GM12878 (cell line): ENCODE measurements around the gene DNAH2. TPM values are rescaled to one million over a fixed set of nuclear protein-coding genes. Genes with fewer than 3 reads are reported as not detected.

ENCODE experiments used
- CREB1 ChIP-seq: IDR thresholded peaks from 2 replicates; pipeline ENCODE4 v1.6.1; 2012; ENCODE audit warnings: low read depth, mild to moderate bottlenecking, inconsistent platforms
- CTCF ChIP-seq, 3 experiments: IDR thresholded peaks in 2 of 3; conservative IDR thresholded peaks in 1 of 3; 2 replicates each; pipeline ENCODE4 v1.5.1; 2011; ENCODE audit warnings: low read depth in 3 of 3, low read length in 3 of 3, mild to moderate bottlenecking in 3 of 3, control low read depth in 2 of 3, moderate library complexity in 2 of 3, inconsistent platforms in 1 of 3, mixed read lengths in 1 of 3; ENCODE audit not compliant: control insufficient read depth in 2 of 3, insufficient read depth in 1 of 3; ENCODE audit errors: extremely low read depth in 1 of 3
- ELK1 ChIP-seq: IDR thresholded peaks from 2 replicates; pipeline ENCODE4 v1.6.1; 2012; ENCODE audit warnings: low read depth, low read length, improper control_type of control experiment
- ETV6 ChIP-seq, 2 experiments: fragments of 450-650 bp in 1 of 2; IDR thresholded peaks in 1 of 2; conservative IDR thresholded peaks in 1 of 2; 2 replicates each; pipeline ENCODE4 v1.6.1; 2014; ENCODE audit warnings: antibody characterized with exemption in 1 of 2, borderline replicate concordance in 1 of 2, low read depth in 1 of 2, mild to moderate bottlenecking in 1 of 2, moderate library complexity in 1 of 2
- EZH2 ChIP-seq: IDR thresholded peaks from 2 replicates; pipeline ENCODE4 v1.6.1; 2012; ENCODE audit warnings: low read depth, mild to moderate bottlenecking, control low read depth, inconsistent platforms, low read length, borderline replicate concordance; ENCODE audit not compliant: control insufficient read depth
- FOXM1 ChIP-seq: IDR thresholded peaks from 2 replicates; pipeline ENCODE4 v1.6.1; 2012; ENCODE audit warnings: low read depth, mild to moderate bottlenecking, inconsistent platforms, low read length, moderate library complexity
- GABPA ChIP-seq: IDR thresholded peaks from 2 replicates; pipeline ENCODE4 v1.6.1; 2014; ENCODE audit warnings: antibody characterized with exemption, low read depth, mild to moderate bottlenecking, inconsistent platforms
- KAT2A ChIP-seq: conservative IDR thresholded peaks from 2 replicates; pipeline ENCODE4 v1.6.1; 2011; ENCODE audit warnings: low read depth, low read length; ENCODE audit not compliant: control insufficient read depth
- MXI1 ChIP-seq: fragments of 150-350 bp; IDR thresholded peaks from 2 replicates; pipeline ENCODE4 v1.6.1; 2011; ENCODE audit warnings: low read depth, mild to moderate bottlenecking, inconsistent platforms, low read length, improper control_type of control experiment
- NFXL1 ChIP-seq: fragments of 450-650 bp; IDR thresholded peaks from 2 replicates; pipeline ENCODE4 v1.6.1; 2017; ENCODE audit warnings: antibody characterized with exemption, mild to moderate bottlenecking, borderline replicate concordance
- POLR2AphosphoS5 ChIP-seq: IDR thresholded peaks from 2 replicates; pipeline ENCODE4 v1.6.1; 2011; ENCODE audit warnings: mild to moderate bottlenecking, low read length, inconsistent platforms
- RELA ChIP-seq: fragments of 450-650 bp; IDR thresholded peaks from 2 replicates; pipeline ENCODE4 v1.8.0; 2014; ENCODE audit warnings: borderline replicate concordance; ENCODE audit not compliant: partially characterized antibody
- RFX5 ChIP-seq: IDR thresholded peaks from 2 replicates; pipeline ENCODE4 v1.6.1; 2011; ENCODE audit warnings: low read depth, low read length, improper control_type of control experiment
- SUPT20H ChIP-seq: IDR thresholded peaks from 2 replicates; pipeline ENCODE4 v1.6.1; 2011; ENCODE audit warnings: low read depth, mild to moderate bottlenecking, low read length, moderate library complexity, borderline replicate concordance; ENCODE audit not compliant: control insufficient read depth
- TCF3 ChIP-seq: IDR thresholded peaks from 2 replicates; pipeline ENCODE4 v1.6.1; 2012; ENCODE audit warnings: low read depth, mild to moderate bottlenecking, low read length, borderline replicate concordance; ENCODE audit not compliant: insufficient read depth
- polyA plus RNA-seq, 11 experiments: library from polyadenylated mRNA; depleted of rRNA in 4 of 11; unstranded in 6 of 11; stranded (reverse) in 5 of 11; fragments of >200 nt; fragmentation: Nextera tagmentation in 4 of 11; fragmentation: Illumina TruSeq in 1 of 11; extraction: Ambion mirVana in 4 of 11; extraction: Trizol in 1 of 11; gene quantifications; 1 replicate in 1 of 11; 2 replicates in 10 of 11; pipeline versions ENCODE4 v1.2.1 to v1.2.3, GENCODE V29; 2011 to 2016; ENCODE audit warnings: inconsistent platforms in 2 of 11, missing spikeins in 2 of 11, low read depth in 1 of 11
- total RNA-seq, 4 experiments: library from RNA; depleted of rRNA in 3 of 4; stranded (reverse); fragments of >200 nt in 3 of 4; fragmentation: Illumina TruSeq in 1 of 4; extraction: Trizol in 1 of 4; gene quantifications; 2 replicates each; pipeline versions ENCODE4 v1.2.1 to v1.2.3, GENCODE V29; 2013 to 2021
- TF ChIP-seq, protein P1 (sequence below): IDR thresholded peaks from 2 replicates; pipeline ENCODE4 v1.6.1; 2011; ENCODE audit warnings: low read depth, low read length, improper control_type of control experiment, borderline replicate concordance
- TF ChIP-seq, protein P2 (sequence below): fragments of 450-650 bp; conservative IDR thresholded peaks from 2 replicates; pipeline ENCODE4 v1.6.1; 2017; ENCODE audit warnings: mild to moderate bottlenecking, moderate library complexity
- TF ChIP-seq, protein P3 (sequence below): fragments of 450-650 bp; IDR thresholded peaks from 2 replicates; pipeline ENCODE4 v1.6.1; 2017; ENCODE audit warnings: antibody characterized with exemption, mild to moderate bottlenecking, moderate library complexity

The DNAH2 gene
- total and polyA plus RNA-seq, 10 of the 15 experiments (the other 5 are each of a cell fraction or from before 2014, with no cell fraction given): not detected

- TF ChIP-seq ELK1 (no peak), CTCF (IDR thresholded peaks at IDR 0.05 in 2 of 3, conservative IDR thresholded peaks at IDR 0.05 in 1 of 3; ENCODE audit: control insufficient read depth in 2 of 3, extremely low read depth in 1 of 3, insufficient read depth in 1 of 3, low read depth in 3 of 3, low read length in 3 of 3) (no peak), FOXM1 (no peak), CREB1 (no peak), POLR2AphosphoS5 (no peak), RELA (peak; percentile 97), TCF3 (peak; percentile 75; the same call in 1 of the 2 replicates), RFX5 (no peak), GABPA (no peak), SUPT20H (no peak), NFXL1 (no peak), KAT2A (no peak), ETV6 (conservative IDR thresholded peaks at IDR 0.05 in 1 of 2, IDR thresholded peaks at IDR 0.05 in 1 of 2; ENCODE audit: borderline replicate concordance in 1 of 2, low read depth in 1 of 2) (peak in 1 of 2 experiments; percentile 38; a peak in 1 of 4 replicates), MXI1 (peak; percentile 97), EZH2 (no peak)
- TF ChIP-seq, protein P1, sequence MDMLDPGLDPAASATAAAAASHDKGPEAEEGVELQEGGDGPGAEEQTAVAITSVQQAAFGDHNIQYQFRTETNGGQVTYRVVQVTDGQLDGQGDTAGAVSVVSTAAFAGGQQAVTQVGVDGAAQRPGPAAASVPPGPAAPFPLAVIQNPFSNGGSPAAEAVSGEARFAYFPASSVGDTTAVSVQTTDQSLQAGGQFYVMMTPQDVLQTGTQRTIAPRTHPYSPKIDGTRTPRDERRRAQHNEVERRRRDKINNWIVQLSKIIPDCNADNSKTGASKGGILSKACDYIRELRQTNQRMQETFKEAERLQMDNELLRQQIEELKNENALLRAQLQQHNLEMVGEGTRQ: peak; percentile 55
- TF ChIP-seq, protein P2, sequence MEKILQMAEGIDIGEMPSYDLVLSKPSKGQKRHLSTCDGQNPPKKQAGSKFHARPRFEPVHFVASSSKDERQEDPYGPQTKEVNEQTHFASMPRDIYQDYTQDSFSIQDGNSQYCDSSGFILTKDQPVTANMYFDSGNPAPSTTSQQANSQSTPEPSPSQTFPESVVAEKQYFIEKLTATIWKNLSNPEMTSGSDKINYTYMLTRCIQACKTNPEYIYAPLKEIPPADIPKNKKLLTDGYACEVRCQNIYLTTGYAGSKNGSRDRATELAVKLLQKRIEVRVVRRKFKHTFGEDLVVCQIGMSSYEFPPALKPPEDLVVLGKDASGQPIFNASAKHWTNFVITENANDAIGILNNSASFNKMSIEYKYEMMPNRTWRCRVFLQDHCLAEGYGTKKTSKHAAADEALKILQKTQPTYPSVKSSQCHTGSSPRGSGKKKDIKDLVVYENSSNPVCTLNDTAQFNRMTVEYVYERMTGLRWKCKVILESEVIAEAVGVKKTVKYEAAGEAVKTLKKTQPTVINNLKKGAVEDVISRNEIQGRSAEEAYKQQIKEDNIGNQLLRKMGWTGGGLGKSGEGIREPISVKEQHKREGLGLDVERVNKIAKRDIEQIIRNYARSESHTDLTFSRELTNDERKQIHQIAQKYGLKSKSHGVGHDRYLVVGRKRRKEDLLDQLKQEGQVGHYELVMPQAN: peak; percentile 93
- TF ChIP-seq, protein P3, sequence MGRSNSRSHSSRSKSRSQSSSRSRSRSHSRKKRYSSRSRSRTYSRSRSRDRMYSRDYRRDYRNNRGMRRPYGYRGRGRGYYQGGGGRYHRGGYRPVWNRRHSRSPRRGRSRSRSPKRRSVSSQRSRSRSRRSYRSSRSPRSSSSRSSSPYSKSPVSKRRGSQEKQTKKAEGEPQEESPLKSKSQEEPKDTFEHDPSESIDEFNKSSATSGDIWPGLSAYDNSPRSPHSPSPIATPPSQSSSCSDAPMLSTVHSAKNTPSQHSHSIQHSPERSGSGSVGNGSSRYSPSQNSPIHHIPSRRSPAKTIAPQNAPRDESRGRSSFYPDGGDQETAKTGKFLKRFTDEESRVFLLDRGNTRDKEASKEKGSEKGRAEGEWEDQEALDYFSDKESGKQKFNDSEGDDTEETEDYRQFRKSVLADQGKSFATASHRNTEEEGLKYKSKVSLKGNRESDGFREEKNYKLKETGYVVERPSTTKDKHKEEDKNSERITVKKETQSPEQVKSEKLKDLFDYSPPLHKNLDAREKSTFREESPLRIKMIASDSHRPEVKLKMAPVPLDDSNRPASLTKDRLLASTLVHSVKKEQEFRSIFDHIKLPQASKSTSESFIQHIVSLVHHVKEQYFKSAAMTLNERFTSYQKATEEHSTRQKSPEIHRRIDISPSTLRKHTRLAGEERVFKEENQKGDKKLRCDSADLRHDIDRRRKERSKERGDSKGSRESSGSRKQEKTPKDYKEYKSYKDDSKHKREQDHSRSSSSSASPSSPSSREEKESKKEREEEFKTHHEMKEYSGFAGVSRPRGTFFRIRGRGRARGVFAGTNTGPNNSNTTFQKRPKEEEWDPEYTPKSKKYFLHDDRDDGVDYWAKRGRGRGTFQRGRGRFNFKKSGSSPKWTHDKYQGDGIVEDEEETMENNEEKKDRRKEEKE: no peak
Measured at GRCh38 chr17:7843536-7844291, 126.2 kb downstream of the DNAH2 start (continued).
